Glutamatergic neuron (in vitro differentiated cells): ENCODE results near the gene RAD51B. TPM values are rescaled to one million over a fixed set of nuclear protein-coding genes. Genes with fewer than 3 reads are reported as not detected.

Source experiments
- DNase-seq: peaks from one replicate; pipeline ENCODE4 v3.0.0; 2022
- H3K27ac Mint-ChIP-seq: one replicate; pipeline ENCODE4 v1.8.0; 2020; ENCODE audit warnings: mild to moderate bottlenecking, mixed read lengths, inconsistent platforms; ENCODE audit not compliant: unreplicated experiment
- H3K27me3 Mint-ChIP-seq: one replicate; pipeline ENCODE4 v1.8.0; 2020; ENCODE audit warnings: mild to moderate bottlenecking, moderate library complexity, mixed read lengths, inconsistent platforms; ENCODE audit not compliant: unreplicated experiment
- H3K36me3 Mint-ChIP-seq: one replicate; pipeline ENCODE4 v1.8.0; 2020; ENCODE audit warnings: mild to moderate bottlenecking, mixed read lengths, inconsistent platforms; ENCODE audit not compliant: unreplicated experiment
- H3K4me1 Mint-ChIP-seq: one replicate; pipeline ENCODE4 v1.8.0; 2020; ENCODE audit warnings: mild to moderate bottlenecking, low read depth, mixed read lengths, inconsistent platforms; ENCODE audit not compliant: unreplicated experiment
- H3K4me3 Mint-ChIP-seq: one replicate; pipeline ENCODE4 v1.8.0; 2020; ENCODE audit warnings: mild to moderate bottlenecking, mixed read lengths, inconsistent platforms; ENCODE audit not compliant: unreplicated experiment
- H3K9me3 Mint-ChIP-seq: one replicate; pipeline ENCODE4 v1.8.0; 2020; ENCODE audit warnings: mild to moderate bottlenecking, moderate library complexity, mixed read lengths, inconsistent platforms; ENCODE audit not compliant: unreplicated experiment
- total RNA-seq: library from RNA; stranded (reverse); fragmentation: NEBNext Ultra II Directional; extraction: Animal tissue kit (Norgen Biotek cat#: 25700); gene quantifications from one replicate; pipeline ENCODE4 v1.2.1, GENCODE V29; 2021; ENCODE audit not compliant: unreplicated experiment
- TF ChIP-seq, protein P1 (sequence below): fragments of 200-600 bp; sonication (generic); IDR thresholded peaks from one replicate; pipeline ENCODE4 v1.5.0; 2021; ENCODE audit not compliant: partially characterized antibody, unreplicated experiment

Gene RAD51B
- total RNA-seq, 1 donor from 2014 or later: 9.7 TPM

DNA sequence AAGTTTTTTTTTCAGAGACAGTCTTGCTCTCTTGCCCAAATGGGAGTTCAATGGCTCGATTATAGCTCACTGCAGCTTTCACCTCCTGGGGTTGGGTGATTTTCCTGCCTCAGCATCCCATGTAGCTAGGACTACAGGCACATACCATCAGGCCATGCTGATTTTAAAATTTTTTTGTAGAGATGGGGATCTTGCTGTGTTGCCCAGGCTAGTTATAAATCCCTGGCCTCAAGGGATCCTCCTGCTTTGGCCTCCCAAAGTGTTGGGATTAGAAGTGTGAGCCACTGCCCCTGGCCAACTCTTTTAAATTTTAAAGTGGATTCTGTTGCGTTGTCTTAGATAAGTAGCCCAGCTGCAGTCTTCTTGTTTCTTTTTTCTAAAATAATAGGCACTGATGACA is 115.8 kb downstream of the RAD51B start:
- no peak overlapping the region for H3K27ac Mint-ChIP-seq
- peaks cover 7% of the 10 kb centered on the region for H3K4me1 Mint-ChIP-seq
- no peak for DNase-seq
- TF ChIP-seq, protein P1, sequence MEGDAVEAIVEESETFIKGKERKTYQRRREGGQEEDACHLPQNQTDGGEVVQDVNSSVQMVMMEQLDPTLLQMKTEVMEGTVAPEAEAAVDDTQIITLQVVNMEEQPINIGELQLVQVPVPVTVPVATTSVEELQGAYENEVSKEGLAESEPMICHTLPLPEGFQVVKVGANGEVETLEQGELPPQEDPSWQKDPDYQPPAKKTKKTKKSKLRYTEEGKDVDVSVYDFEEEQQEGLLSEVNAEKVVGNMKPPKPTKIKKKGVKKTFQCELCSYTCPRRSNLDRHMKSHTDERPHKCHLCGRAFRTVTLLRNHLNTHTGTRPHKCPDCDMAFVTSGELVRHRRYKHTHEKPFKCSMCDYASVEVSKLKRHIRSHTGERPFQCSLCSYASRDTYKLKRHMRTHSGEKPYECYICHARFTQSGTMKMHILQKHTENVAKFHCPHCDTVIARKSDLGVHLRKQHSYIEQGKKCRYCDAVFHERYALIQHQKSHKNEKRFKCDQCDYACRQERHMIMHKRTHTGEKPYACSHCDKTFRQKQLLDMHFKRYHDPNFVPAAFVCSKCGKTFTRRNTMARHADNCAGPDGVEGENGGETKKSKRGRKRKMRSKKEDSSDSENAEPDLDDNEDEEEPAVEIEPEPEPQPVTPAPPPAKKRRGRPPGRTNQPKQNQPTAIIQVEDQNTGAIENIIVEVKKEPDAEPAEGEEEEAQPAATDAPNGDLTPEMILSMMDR: no peak
- H3K4me3 Mint-ChIP-seq: no peak overlapping the region
- H3K9me3 Mint-ChIP-seq: no peaks in the 10 kb centered on the region
- H3K36me3 Mint-ChIP-seq: peaks cover 4% of the 10 kb centered on the region
- H3K27me3 Mint-ChIP-seq: peaks cover under 1% of the 10 kb centered on the region

DNA sequence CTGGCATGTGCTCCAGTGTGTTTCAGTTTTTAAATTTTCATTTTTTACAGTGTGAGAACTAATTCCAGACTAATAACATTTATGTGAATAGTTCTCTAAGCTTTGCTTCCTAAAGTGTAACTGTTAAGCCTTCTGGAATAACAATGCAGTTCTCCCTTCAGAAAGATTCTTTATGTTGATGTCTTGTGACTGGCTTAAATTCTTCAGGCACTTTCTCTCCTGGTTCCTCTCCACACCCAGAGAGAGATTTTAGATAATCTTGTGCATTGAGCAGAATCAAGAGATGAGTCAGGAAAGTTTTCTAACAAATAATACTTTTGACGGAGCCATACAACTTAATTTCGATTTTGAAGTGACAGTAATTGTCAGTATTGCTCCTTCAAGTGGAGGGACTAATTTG is 118.5 kb downstream of the RAD51B start:
- TF ChIP-seq, protein P1: no peak
- Mint-ChIP-seq H3K4me3 (no peak overlapping the region), H3K27me3 (peaks cover 3% of the 10 kb centered on the region), H3K4me1 (peaks cover 7% of the 10 kb centered on the region), H3K9me3 (no peaks in the 10 kb centered on the region), H3K36me3 (no peaks in the 10 kb centered on the region), H3K27ac (no peak overlapping the region)
- no peak for DNase-seq

DNA sequence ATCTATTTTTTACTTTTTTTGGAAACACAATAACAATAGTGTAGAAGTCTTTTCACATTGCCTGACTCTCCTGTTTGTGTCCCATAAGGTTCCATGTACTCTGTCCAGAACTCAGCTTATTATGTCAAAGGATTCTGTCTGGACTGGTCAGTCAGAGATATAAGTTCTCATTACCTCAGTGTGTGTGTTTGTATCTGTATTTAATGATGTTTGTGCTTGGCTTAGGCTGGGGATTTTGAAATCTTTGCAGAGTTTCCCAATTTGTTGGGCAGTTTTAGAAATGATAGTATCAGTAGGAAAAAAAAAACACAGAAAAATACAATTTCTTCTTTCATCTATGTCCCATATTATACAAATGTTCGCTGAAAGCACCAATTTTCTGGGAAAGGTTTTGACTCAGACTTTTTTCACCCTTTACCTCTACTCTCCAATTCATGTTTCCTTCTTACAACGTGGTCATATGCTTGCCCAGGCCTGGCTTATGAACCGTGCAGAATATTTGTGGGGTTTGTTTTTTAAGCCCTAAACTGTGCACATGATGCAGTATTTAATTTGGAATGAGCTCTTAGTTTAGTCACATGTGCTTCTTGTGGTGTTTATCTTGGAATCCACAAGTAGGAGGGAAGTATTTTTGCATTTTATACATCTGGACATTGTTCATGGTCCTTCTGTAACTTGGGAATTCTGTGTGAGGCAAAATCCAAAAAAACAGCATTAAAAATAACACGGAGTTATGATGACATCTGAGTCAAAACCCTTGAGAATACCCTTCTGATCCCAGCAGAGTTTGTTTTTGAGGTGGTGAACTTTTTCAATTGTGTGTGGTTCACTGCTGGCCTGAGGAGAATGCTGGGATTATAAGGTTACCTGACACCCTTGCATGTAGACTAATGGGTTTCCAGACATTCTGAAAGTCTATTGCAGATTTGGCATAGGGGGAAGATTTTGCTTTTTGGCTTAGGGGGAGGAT is 121.2 kb downstream of the RAD51B start:
- Mint-ChIP-seq H3K9me3 (no peaks in the 10 kb centered on the region), H3K4me3 (no peak overlapping the region), H3K4me1 (no peaks in the 10 kb centered on the region), H3K27ac (no peak overlapping the region), H3K27me3 (peaks cover 3% of the 10 kb centered on the region), H3K36me3 (no peaks in the 10 kb centered on the region)
- no peak for DNase-seq
- TF ChIP-seq, protein P1: no peak

DNA sequence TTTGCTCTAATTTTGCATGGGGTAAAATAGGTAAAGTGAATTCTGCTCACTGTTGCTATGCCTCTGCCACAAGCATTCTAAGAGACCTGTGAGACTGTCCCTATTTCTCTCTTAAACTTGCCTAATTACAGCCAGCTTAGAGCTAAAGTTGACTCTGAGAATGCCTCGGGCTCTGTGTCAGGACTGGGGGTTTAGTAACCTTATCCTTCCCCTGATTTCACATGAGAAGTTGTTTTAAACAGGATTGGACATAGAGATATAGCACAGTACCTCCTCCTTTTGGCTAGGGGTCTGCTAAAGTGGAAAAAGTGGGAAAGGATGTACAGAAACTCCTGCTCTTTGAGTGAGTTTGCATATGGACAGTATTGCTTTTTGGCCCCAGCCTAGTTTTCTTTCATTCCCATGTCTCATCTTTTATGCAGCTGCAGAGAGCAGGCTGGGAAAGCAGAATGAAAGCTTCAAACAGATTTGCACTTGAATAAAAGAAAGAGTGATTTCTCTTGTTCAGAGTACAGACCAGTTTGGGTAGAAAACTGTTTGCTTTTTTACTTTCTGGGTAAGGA is 122.0 kb downstream of the RAD51B start:
- H3K9me3 Mint-ChIP-seq: no peaks in the 10 kb centered on the region
- H3K36me3 Mint-ChIP-seq: no peaks in the 10 kb centered on the region
- peaks cover 3% of the 10 kb centered on the region for H3K27me3 Mint-ChIP-seq
- TF ChIP-seq, protein P1: no peak
- DNase-seq: no peak
- H3K27ac Mint-ChIP-seq: no peak overlapping the region
- H3K4me1 Mint-ChIP-seq: no peaks in the 10 kb centered on the region
- no peak overlapping the region for H3K4me3 Mint-ChIP-seq

DNA sequence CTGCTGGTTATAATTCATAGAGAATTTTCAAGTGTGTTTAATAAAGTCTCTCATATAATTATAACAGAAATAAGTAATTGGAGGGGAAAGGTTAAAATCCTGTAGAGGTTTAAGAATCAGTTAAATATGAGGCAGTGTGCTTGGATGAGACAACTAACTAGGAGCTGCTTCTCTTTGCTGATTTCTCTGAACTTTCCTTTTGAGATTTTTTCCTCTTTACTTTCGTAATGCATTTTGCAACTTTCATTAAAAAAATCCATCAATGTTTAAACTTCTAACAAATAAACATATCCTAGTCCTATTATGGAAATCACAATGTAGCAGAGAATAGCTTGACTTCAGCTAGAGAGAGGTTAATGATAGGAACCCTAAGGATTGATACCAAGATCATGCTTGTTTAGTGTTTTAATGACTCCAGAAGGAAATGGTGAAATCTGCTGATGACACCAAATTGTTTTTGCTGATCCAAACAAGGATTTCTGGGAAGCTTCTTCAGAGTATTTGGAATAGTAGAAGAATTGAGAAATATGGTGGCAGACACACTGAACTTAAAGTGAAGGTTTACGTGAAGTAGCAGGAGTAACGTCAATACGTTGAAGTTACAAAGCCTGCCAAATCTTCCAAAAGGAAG is 122.6 kb downstream of the RAD51B start:
- no peaks in the 10 kb centered on the region for H3K9me3 Mint-ChIP-seq
- peaks cover 3% of the 10 kb centered on the region for H3K27me3 Mint-ChIP-seq
- H3K4me1 Mint-ChIP-seq: no peaks in the 10 kb centered on the region
- H3K4me3 Mint-ChIP-seq: no peak overlapping the region
- H3K36me3 Mint-ChIP-seq: no peaks in the 10 kb centered on the region
- TF ChIP-seq, protein P1: no peak
- no peak overlapping the region for H3K27ac Mint-ChIP-seq
- DNase-seq: no peak
